Mesenchymal stem cell (in vitro differentiated cells and primary cell): ENCODE results near the gene SPDYE2B. TPM values are rescaled to one million over a fixed set of nuclear protein-coding genes. Genes with fewer than 3 reads are reported as not detected.
"Not testable (repeated sequence)": the region's sequence is repeated elsewhere in the genome, so short reads cannot be mapped to it uniquely, and the experiment has no call there.

Experiments used
- DNase-seq: peaks from one replicate; pipeline ENCODE4 v3.0.0-alpha.2; 2013
- H2AFZ ChIP-seq: one replicate; pipeline ENCODE4 v1.6.1; 2013; ENCODE audit warnings: low read depth, mild to moderate bottlenecking, control low read depth, inconsistent platforms, low read length, moderate library complexity
- H2AK5ac ChIP-seq: 2 replicates; pipeline ENCODE4 v1.6.1; 2013; ENCODE audit warnings: low read length, moderate library complexity, mild to moderate bottlenecking, inconsistent platforms; ENCODE audit not compliant: severe bottlenecking
- H2BK120ac ChIP-seq: one replicate; pipeline ENCODE4 v1.6.1; 2013; ENCODE audit warnings: low read depth, mild to moderate bottlenecking, inconsistent platforms, low read length, moderate library complexity
- H2BK12ac ChIP-seq, 2 experiments: one replicate each; pipeline ENCODE4 v1.6.1; 2013; ENCODE audit warnings: inconsistent platforms in 2 of 2, low read length in 2 of 2, mild to moderate bottlenecking in 2 of 2, moderate library complexity in 2 of 2, control low read depth in 1 of 2
- H2BK15ac ChIP-seq: one replicate; pipeline ENCODE4 v1.6.1; 2013; ENCODE audit warnings: mild to moderate bottlenecking, low read depth, inconsistent platforms; ENCODE audit not compliant: poor library complexity, severe bottlenecking
- H2BK5ac ChIP-seq: 2 replicates; pipeline ENCODE4 v1.6.1; 2013; ENCODE audit warnings: low read depth, mild to moderate bottlenecking, low read length, control low read depth, inconsistent platforms; ENCODE audit not compliant: poor library complexity, severe bottlenecking
- H3K14ac ChIP-seq, 2 experiments: one replicate each; pipeline ENCODE4 v1.6.1; 2013; ENCODE audit warnings: inconsistent platforms in 2 of 2, low read length in 2 of 2, control low read depth in 1 of 2, mild to moderate bottlenecking in 1 of 2, moderate library complexity in 1 of 2
- H3K18ac ChIP-seq, 2 experiments: one replicate each; pipeline ENCODE4 v1.6.1; 2013; ENCODE audit warnings: inconsistent platforms in 2 of 2, low read length in 2 of 2, control low read depth in 1 of 2, low read depth in 1 of 2, mild to moderate bottlenecking in 1 of 2
- H3K23ac ChIP-seq, 2 experiments: one replicate each; pipeline ENCODE4 v1.6.1; 2013; ENCODE audit warnings: inconsistent platforms in 2 of 2, low read length in 2 of 2, mild to moderate bottlenecking in 2 of 2, moderate library complexity in 2 of 2, control low read depth in 1 of 2
- H3K27ac ChIP-seq: 2 replicates; pipeline ENCODE4 v1.5.1; 2013; ENCODE audit warnings: mild to moderate bottlenecking, moderate library complexity, low read length, control low read depth, inconsistent platforms; ENCODE audit not compliant: poor library complexity, severe bottlenecking
- H3K27me3 ChIP-seq, 2 experiments: 2 replicates each; pipeline versions ENCODE4 v1.6.1 to v1.7.0; 2013; ENCODE audit warnings: low read length in 2 of 2, mild to moderate bottlenecking in 2 of 2, moderate library complexity in 2 of 2, control low read depth in 1 of 2, inconsistent platforms in 1 of 2; ENCODE audit not compliant: control insufficient read depth in 1 of 2, insufficient read depth in 1 of 2
- H3K36me3 ChIP-seq, 2 experiments: 2 replicates each; pipeline versions ENCODE4 v1.6.1 to v1.7.0; 2013; ENCODE audit warnings: low read length in 2 of 2, control low read depth in 1 of 2, inconsistent platforms in 1 of 2, low read depth in 1 of 2, mild to moderate bottlenecking in 1 of 2; ENCODE audit not compliant: insufficient read depth in 2 of 2, control insufficient read depth in 1 of 2
- H3K4ac ChIP-seq, 2 experiments: one replicate each; pipeline ENCODE4 v1.6.1; 2013; ENCODE audit warnings: inconsistent platforms in 2 of 2, low read length in 2 of 2, mild to moderate bottlenecking in 2 of 2, moderate library complexity in 2 of 2, control low read depth in 1 of 2, low read depth in 1 of 2
- H3K4me1 ChIP-seq: 2 replicates; pipeline ENCODE4 v1.6.1; 2013; ENCODE audit warnings: low read depth, low read length, control low read depth; ENCODE audit not compliant: control insufficient read depth, insufficient read depth
- H3K4me2 ChIP-seq: 2 replicates; pipeline ENCODE4 v1.6.1; 2013; ENCODE audit warnings: low read length, mild to moderate bottlenecking, inconsistent platforms; ENCODE audit not compliant: poor library complexity, severe bottlenecking
- H3K4me3 ChIP-seq, 2 experiments: 2 replicates each; pipeline versions ENCODE4 v1.5.1 to v1.7.0; 2013; ENCODE audit warnings: low read length in 2 of 2, mild to moderate bottlenecking in 2 of 2, control low read depth in 1 of 2, low read depth in 1 of 2; ENCODE audit not compliant: insufficient read depth in 1 of 2
- H3K79me1 ChIP-seq: replicated peaks from 2 replicates; pipeline ENCODE4 v1.6.1; 2013; ENCODE audit warnings: mild to moderate bottlenecking, control low read depth, low read length, inconsistent platforms; ENCODE audit not compliant: poor library complexity, severe bottlenecking
- H3K9ac ChIP-seq: 2 replicates; pipeline ENCODE4 v1.7.0; 2013; ENCODE audit warnings: mild to moderate bottlenecking, low read length, moderate library complexity
- H3K9me3 ChIP-seq: 2 replicates; pipeline ENCODE4 v1.7.0; 2013; ENCODE audit warnings: mild to moderate bottlenecking, low read length; ENCODE audit not compliant: control insufficient read depth
- H4K8ac ChIP-seq: one replicate; pipeline ENCODE4 v1.6.1; 2013; ENCODE audit warnings: inconsistent platforms, mild to moderate bottlenecking, low read length, moderate library complexity
- H4K91ac ChIP-seq: one replicate; pipeline ENCODE4 v1.6.1; 2013; ENCODE audit warnings: mild to moderate bottlenecking, low read length, inconsistent platforms
- WGBS: methylation state at CpG from one replicate; pipeline ENCODE4 v1.1.7; 2013; ENCODE audit warnings: mixed read lengths; 5-methylcytosine and 5-hydroxymethylcytosine counted together
- polyA plus RNA-seq, 2 experiments: library from polyadenylated mRNA; stranded (reverse); fragments of 200-250 nt; gene quantifications; one replicate each; pipeline ENCODE4 v1.2.3, GENCODE V29; 2013

SPDYE2B gene, protein sequence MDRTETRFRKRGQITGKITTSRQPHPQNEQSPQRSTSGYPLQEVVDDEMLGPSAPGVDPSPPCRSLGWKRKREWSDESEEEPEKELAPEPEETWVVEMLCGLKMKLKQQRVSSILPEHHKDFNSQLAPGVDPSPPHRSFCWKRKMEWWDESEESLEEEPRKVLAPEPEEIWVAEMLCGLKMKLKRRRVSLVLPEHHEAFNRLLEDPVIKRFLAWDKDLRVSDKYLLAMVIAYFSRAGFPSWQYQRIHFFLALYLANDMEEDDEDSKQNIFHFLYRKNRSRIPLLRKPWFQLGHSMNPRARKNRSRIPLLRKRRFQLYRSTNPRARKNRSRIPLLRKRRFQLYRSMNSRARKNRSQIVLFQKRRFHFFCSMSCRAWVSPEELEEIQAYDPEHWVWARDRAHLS
- not detected for polyA plus RNA-seq (2013, experiment 1 of 2)
- not detected for polyA plus RNA-seq (2013, experiment 2 of 2)

DNA sequence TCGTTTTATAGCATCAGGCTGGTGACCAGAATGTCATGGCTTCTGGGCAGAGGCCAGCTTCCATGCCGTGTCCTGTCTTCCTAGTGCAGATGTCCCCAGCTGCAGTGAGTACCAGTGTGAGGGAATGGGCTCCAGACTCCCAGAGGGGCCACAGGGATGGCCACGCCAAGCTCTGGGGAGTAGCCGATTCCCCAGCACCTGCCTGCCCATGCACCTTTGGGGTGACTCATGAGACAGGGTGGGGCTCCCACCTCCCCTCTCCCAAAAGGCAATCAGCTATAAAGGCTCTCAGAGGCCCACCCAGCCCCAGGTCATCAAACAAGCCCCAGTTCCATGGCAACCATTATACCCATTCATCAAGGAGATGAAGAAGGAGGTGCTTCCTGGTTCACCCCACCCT, at the start of gene SPDYE2B:
SPDYE2B (plus strand) TSS at position 396 of the 400 bp plus-strand sequence. CDS start 2,030 bp downstream, outside the sequence.
- H3K14ac ChIP-seq, H3K9me3 ChIP-seq, H4K8ac ChIP-seq, H4K91ac ChIP-seq, H3K23ac ChIP-seq, H3K79me1 ChIP-seq, H3K27ac ChIP-seq, H3K4ac ChIP-seq, H3K4me1 ChIP-seq, H2BK5ac ChIP-seq, H3K36me3 ChIP-seq, H2BK120ac ChIP-seq, H3K9ac ChIP-seq, H3K27me3 ChIP-seq, H3K4me3 ChIP-seq, DNase-seq, H2AFZ ChIP-seq, H2BK15ac ChIP-seq, H3K4me2 ChIP-seq, H2BK12ac ChIP-seq, H3K18ac ChIP-seq, H2AK5ac ChIP-seq: not testable (repeated sequence)
- no CpG with 5 or more reads among the region's 4 CpGs for WGBS

DNA sequence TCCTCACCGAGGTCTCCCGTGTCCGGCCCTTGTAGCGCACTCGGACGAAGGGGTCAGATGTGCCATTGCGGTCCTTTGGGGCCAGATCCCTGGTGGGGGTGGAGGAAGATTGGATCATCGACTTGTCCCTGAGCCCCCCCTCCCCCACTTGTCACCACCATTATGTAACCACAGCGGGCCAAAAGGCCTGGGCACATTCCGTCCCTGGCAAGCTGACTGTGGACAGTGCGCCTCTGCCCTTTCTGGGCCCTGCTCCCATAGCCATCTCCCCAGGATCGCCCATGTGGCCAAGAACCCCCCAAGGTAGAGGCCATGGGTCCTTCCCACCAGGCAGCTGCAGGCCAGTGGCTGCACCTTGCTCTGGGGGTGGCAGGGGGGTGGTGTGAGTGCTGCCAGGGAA, 47.8 kb upstream of the SPDYE2B start:
- not testable (repeated sequence) for H3K27me3 ChIP-seq, H3K14ac ChIP-seq, H4K91ac ChIP-seq, H3K36me3 ChIP-seq, H3K9ac ChIP-seq, H3K9me3 ChIP-seq, H3K18ac ChIP-seq, H2BK120ac ChIP-seq, H3K79me1 ChIP-seq, H2AK5ac ChIP-seq, H2BK5ac ChIP-seq, H2BK12ac ChIP-seq, H3K23ac ChIP-seq, H2BK15ac ChIP-seq, H2AFZ ChIP-seq, H3K4ac ChIP-seq, H4K8ac ChIP-seq, H3K4me1 ChIP-seq, H3K4me3 ChIP-seq, DNase-seq, H3K4me2 ChIP-seq, H3K27ac ChIP-seq
- no CpG with 5 or more reads among the region's 12 CpGs for WGBS

DNA sequence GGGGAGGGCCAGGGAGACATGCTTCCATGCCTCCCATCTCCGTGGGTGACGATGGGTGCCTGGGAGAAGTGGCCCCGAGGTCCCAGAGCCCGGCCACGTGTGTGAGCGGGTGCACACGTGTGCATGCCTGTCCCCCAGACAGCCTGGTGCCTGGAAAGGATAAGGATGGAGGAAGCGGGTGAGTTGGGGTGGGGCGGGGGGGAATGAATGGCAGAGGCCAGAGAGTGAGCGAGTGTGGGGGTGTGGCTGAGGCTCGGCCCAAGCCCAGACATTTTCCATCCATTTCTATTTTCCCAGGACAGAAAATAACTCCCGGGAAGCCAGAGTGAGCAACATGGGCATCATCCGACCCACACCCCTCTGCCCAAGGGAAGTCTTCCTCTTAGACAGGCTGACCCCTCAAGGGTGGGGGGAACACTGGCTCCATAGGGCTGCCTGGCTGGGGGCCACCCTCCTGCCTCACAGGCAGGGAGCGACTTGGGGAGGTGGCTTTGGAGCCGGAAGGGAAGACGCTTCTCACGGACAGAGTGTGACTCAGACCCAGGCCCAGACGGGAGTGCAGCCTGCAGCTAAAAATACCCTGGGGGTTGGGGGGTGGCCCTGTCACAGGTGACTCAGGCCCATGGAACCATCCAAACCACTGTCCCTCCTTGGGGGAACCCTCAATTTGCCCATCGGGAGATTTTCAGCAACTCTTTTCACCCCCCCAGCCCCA, 45.5 kb upstream of the SPDYE2B start:
- not testable (repeated sequence) for H3K23ac ChIP-seq, H3K4me2 ChIP-seq, H3K36me3 ChIP-seq, H3K9ac ChIP-seq, H4K8ac ChIP-seq, H3K4me1 ChIP-seq, H2BK12ac ChIP-seq, H3K27me3 ChIP-seq, H2BK120ac ChIP-seq, H3K27ac ChIP-seq, H2AK5ac ChIP-seq, H4K91ac ChIP-seq, H3K9me3 ChIP-seq, H3K18ac ChIP-seq, DNase-seq, H3K4ac ChIP-seq, H2BK5ac ChIP-seq, H2BK15ac ChIP-seq, H3K14ac ChIP-seq, H2AFZ ChIP-seq, H3K79me1 ChIP-seq, H3K4me3 ChIP-seq
- WGBS = no CpG with 5 or more reads among the region's 19 CpGs

DNA sequence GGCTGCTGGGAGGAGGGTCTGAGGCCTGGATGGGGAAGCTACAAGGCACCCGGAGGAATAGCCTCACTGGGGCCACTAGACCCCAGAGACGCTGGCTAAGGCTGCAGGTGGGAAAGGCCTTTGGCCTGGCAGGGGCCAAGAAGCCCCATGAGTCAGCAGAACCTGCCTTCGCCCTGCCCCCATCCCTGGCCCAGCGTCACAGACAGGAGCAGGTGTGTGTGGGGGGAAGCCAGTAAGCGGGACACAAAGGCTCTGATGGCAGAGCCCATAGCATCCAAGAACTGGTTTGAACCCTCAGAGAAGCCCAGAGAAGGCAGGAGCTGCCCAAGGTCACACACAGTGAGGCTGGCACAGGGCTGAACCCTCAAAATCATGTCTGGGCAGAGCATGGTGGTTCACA, 43.3 kb upstream of the SPDYE2B start:
- not testable (repeated sequence) for H4K91ac ChIP-seq, H2AK5ac ChIP-seq, H3K18ac ChIP-seq, H3K27me3 ChIP-seq, H3K4ac ChIP-seq, H3K27ac ChIP-seq, H3K4me2 ChIP-seq, H3K14ac ChIP-seq, H2BK120ac ChIP-seq, H2BK5ac ChIP-seq, H3K23ac ChIP-seq, H3K4me3 ChIP-seq, H3K79me1 ChIP-seq, DNase-seq, H3K9me3 ChIP-seq, H4K8ac ChIP-seq, H2AFZ ChIP-seq, H3K36me3 ChIP-seq, H2BK12ac ChIP-seq, H2BK15ac ChIP-seq, H3K4me1 ChIP-seq, H3K9ac ChIP-seq
- no CpG with 5 or more reads among the region's 5 CpGs for WGBS
